Measurements from ENCODE around the gene UGGT1.
"Not testable (repeated sequence)": the region's sequence is repeated elsewhere in the genome, so short reads cannot be mapped to it uniquely, and the experiment has no call there.

Gene UGGT1

GRCh38 chr2:128174067-128174466 lies 83.1 kb downstream of the UGGT1 start:
- H3K4me3 Mint-ChIP-seq; H3K27ac Mint-ChIP-seq; H3K27me3 Mint-ChIP-seq; H3K4me1 Mint-ChIP-seq (ENCODE audit: low read depth); H3K9me3 Mint-ChIP-seq (ENCODE audit: low read depth): not testable (repeated sequence)
- peaks cover 17% of the 10 kb centered on the region for H3K36me3 Mint-ChIP-seq

GRCh38 chr2:128177315-128177714 lies 86.3 kb downstream of the UGGT1 start:
- H3K27me3 Mint-ChIP-seq: no peaks in the 10 kb centered on the region
- H3K4me3 Mint-ChIP-seq: no peak overlapping the region
- H3K9me3 Mint-ChIP-seq (ENCODE audit: low read depth): no peaks in the 10 kb centered on the region
- peak overlapping the region; percentile 41 for H3K27ac Mint-ChIP-seq
- peaks cover 32% of the 10 kb centered on the region for H3K36me3 Mint-ChIP-seq
- no peaks in the 10 kb centered on the region for H3K4me1 Mint-ChIP-seq (ENCODE audit: low read depth)

GRCh38 chr2:128178149-128178649 lies 87.2 kb downstream of the UGGT1 start:
- no peaks in the 10 kb centered on the region for H3K27me3 Mint-ChIP-seq
- no peaks in the 10 kb centered on the region for H3K9me3 Mint-ChIP-seq (ENCODE audit: low read depth)
- H3K27ac Mint-ChIP-seq: no peak overlapping the region
- no peak overlapping the region for H3K4me3 Mint-ChIP-seq
- H3K4me1 Mint-ChIP-seq (ENCODE audit: low read depth): no peaks in the 10 kb centered on the region
- H3K36me3 Mint-ChIP-seq: peaks cover 30% of the 10 kb centered on the region

- Mint-ChIP-seq H3K27ac (no peak overlapping the region), H3K9me3 (ENCODE audit: low read depth) (no peaks in the 10 kb centered on the region), H3K36me3 (peaks cover 30% of the 10 kb centered on the region)
Measured at GRCh38 chr2:128178650-128179460, 87.9 kb downstream of the UGGT1 start.

GRCh38 chr2:128179461-128179755 lies 88.4 kb downstream of the UGGT1 start:
- Mint-ChIP-seq H3K27ac (no peak overlapping the region), H3K36me3 (peaks cover 30% of the 10 kb centered on the region), H3K9me3 (ENCODE audit: low read depth) (no peaks in the 10 kb centered on the region), H3K27me3 (no peaks in the 10 kb centered on the region), H3K4me1 (ENCODE audit: low read depth) (no peaks in the 10 kb centered on the region), H3K4me3 (no peak overlapping the region)

More at GRCh38 chr2:128178650-128179460, 87.9 kb downstream of the UGGT1 start:
- no peaks in the 10 kb centered on the region for H3K27me3 Mint-ChIP-seq
- no peak overlapping the region for H3K4me3 Mint-ChIP-seq
- H3K4me1 Mint-ChIP-seq (ENCODE audit: low read depth): no peaks in the 10 kb centered on the region

GRCh38 chr2:128180031-128180430 lies 89.0 kb downstream of the UGGT1 start:
- Mint-ChIP-seq H3K36me3 (peaks cover 30% of the 10 kb centered on the region), H3K4me1 (ENCODE audit: low read depth) (no peaks in the 10 kb centered on the region), H3K27ac (no peak overlapping the region), H3K4me3 (no peak overlapping the region), H3K9me3 (ENCODE audit: low read depth) (no peaks in the 10 kb centered on the region), H3K27me3 (no peaks in the 10 kb centered on the region)

GRCh38 chr2:128185576-128185975 lies 94.6 kb downstream of the UGGT1 start:
- no peak overlapping the region for H3K27ac Mint-ChIP-seq
- H3K9me3 Mint-ChIP-seq (ENCODE audit: low read depth): no peaks in the 10 kb centered on the region
- H3K4me1 Mint-ChIP-seq (ENCODE audit: low read depth): no peaks in the 10 kb centered on the region
- H3K36me3 Mint-ChIP-seq: peaks cover 13% of the 10 kb centered on the region
- H3K27me3 Mint-ChIP-seq: no peaks in the 10 kb centered on the region
- no peak overlapping the region for H3K4me3 Mint-ChIP-seq

GRCh38 chr2:128187032-128187654 lies 96.1 kb downstream of the UGGT1 start:
- no peak overlapping the region for H3K27ac Mint-ChIP-seq
- H3K4me1 Mint-ChIP-seq (ENCODE audit: low read depth): no peaks in the 10 kb centered on the region
- no peaks in the 10 kb centered on the region for H3K27me3 Mint-ChIP-seq
- H3K9me3 Mint-ChIP-seq (ENCODE audit: low read depth): no peaks in the 10 kb centered on the region
- no peak overlapping the region for H3K4me3 Mint-ChIP-seq
- peaks cover 5% of the 10 kb centered on the region for H3K36me3 Mint-ChIP-seq

- no peaks in the 10 kb centered on the region for H3K27me3 Mint-ChIP-seq
- peak overlapping the region; percentile 50 for H3K27ac Mint-ChIP-seq
- H3K9me3 Mint-ChIP-seq (ENCODE audit: low read depth): no peaks in the 10 kb centered on the region
- peaks cover 29% of the 10 kb centered on the region for H3K4me1 Mint-ChIP-seq (ENCODE audit: low read depth)
- peaks cover 4% of the 10 kb centered on the region for H3K36me3 Mint-ChIP-seq
- H3K4me3 Mint-ChIP-seq: no peak overlapping the region
Measured at GRCh38 chr2:128195435-128195984, 104.5 kb downstream of the UGGT1 start.

GRCh38 chr2:128196026-128196425 lies 105.0 kb downstream of the UGGT1 start:
- peak overlapping the region; percentile 44 for H3K4me3 Mint-ChIP-seq
- H3K9me3 Mint-ChIP-seq (ENCODE audit: low read depth): no peaks in the 10 kb centered on the region
- peak overlapping the region; percentile 51 for H3K27ac Mint-ChIP-seq

GRCh38 chr2:128196471-128196931 lies 105.5 kb downstream of the UGGT1 start:
- Mint-ChIP-seq H3K27ac (peak overlapping the region; percentile 51), H3K9me3 (ENCODE audit: low read depth) (no peaks in the 10 kb centered on the region), H3K27me3 (no peaks in the 10 kb centered on the region), H3K4me1 (ENCODE audit: low read depth) (peaks cover 29% of the 10 kb centered on the region), H3K4me3 (peak overlapping the region; percentile 44), H3K36me3 (peaks cover 4% of the 10 kb centered on the region)

More at GRCh38 chr2:128196026-128196425, 105.0 kb downstream of the UGGT1 start:
- peaks cover 29% of the 10 kb centered on the region for H3K4me1 Mint-ChIP-seq (ENCODE audit: low read depth)
- peaks cover 4% of the 10 kb centered on the region for H3K36me3 Mint-ChIP-seq
- no peaks in the 10 kb centered on the region for H3K27me3 Mint-ChIP-seq

- Mint-ChIP-seq H3K9me3 (ENCODE audit: low read depth) (no peaks in the 10 kb centered on the region), H3K36me3 (peaks cover 4% of the 10 kb centered on the region), H3K4me3 (no peak overlapping the region)
Measured at GRCh38 chr2:128197059-128197458, 106.1 kb downstream of the UGGT1 start.

GRCh38 chr2:128198656-128199055 lies 107.7 kb downstream of the UGGT1 start:
- Mint-ChIP-seq H3K9me3 (ENCODE audit: low read depth) (no peaks in the 10 kb centered on the region), H3K4me1 (ENCODE audit: low read depth) (peaks cover 29% of the 10 kb centered on the region), H3K4me3 (no peak overlapping the region), H3K36me3 (no peaks in the 10 kb centered on the region), H3K27me3 (no peaks in the 10 kb centered on the region), H3K27ac (no peak overlapping the region)

More at GRCh38 chr2:128197059-128197458, 106.1 kb downstream of the UGGT1 start:
- Mint-ChIP-seq H3K4me1 (ENCODE audit: low read depth) (peaks cover 29% of the 10 kb centered on the region), H3K27ac (no peak overlapping the region), H3K27me3 (no peaks in the 10 kb centered on the region)

- Mint-ChIP-seq H3K9me3 (ENCODE audit: low read depth) (no peaks in the 10 kb centered on the region), H3K27me3 (no peaks in the 10 kb centered on the region), H3K4me3 (no peak overlapping the region), H3K36me3 (no peaks in the 10 kb centered on the region), H3K27ac (no peak overlapping the region), H3K4me1 (ENCODE audit: low read depth) (peaks cover 27% of the 10 kb centered on the region)
Measured at GRCh38 chr2:128199141-128199540, 108.1 kb downstream of the UGGT1 start.

- Mint-ChIP-seq H3K9me3 (ENCODE audit: low read depth) (no peaks in the 10 kb centered on the region), H3K4me1 (ENCODE audit: low read depth) (no peaks in the 10 kb centered on the region), H3K4me3 (no peak overlapping the region), H3K36me3 (no peaks in the 10 kb centered on the region), H3K27ac (no peak overlapping the region), H3K27me3 (no peaks in the 10 kb centered on the region)
Measured at GRCh38 chr2:128202791-128203190, 111.8 kb downstream of the UGGT1 start.
